ENCODE data around the gene DESI2. TPM values are rescaled to one million over a fixed set of nuclear protein-coding genes. Genes with fewer than 3 reads are reported as not detected.

Gene DESI2
- total RNA-seq, 4 donors from 2014 or later = 24.0 to 31.6 (median 30.2) TPM

DNA sequence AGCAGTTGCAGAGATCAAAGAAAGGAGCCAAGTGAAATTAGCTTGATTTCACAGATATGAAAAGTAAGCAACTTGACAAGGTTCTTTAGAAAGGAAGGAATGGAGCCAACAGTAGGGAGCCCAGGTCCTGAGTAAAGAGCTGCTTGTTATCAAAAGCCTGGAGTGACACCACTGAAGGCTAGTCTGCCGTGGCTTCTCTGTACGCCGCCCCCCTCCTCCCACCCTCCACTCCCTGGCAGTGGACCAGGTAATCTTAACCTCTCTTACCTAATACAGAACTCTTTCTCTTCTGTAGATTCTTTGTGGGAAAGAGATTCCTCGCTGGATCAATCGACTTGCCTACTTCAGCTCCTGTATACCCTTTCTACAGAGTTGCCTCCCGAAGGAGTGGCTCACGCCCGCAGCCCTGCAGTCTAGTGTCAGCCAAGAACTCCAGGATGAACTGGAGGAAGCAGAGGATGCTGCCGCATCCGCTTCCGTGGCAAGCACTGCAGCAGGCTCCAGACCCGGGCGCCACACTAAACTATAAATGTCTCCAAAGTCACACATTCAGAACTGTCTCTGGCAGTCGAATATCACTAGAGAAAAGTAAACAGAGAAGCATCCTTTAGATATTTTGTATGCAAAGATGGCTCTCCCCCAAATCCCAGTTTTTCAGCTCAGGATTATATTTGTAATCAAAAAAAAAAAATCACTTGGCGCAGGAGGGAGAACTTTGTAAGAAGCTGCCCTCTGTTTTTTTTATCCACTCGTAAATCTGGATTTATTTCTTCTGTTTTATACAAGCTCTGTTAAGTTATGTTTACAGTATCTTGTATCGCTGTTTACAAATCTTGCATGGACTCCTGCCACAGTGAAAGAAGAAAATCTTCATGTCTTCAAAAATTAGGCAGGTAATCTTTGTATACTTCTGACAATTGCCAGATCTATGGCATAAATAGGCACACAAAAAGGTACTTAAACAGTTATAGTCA is 52.6 kb downstream of the DESI2 start:
- Histone ChIP-seq H3K27me3 (no peaks in the 10 kb centered on the region), H3K9me3 (no peaks in the 10 kb centered on the region), H3K4me1 (no peaks in the 10 kb centered on the region), H3K4me3 (no peak overlapping the region), H3K36me3 (peaks cover 23% of the 10 kb centered on the region), H3K27ac (no peak overlapping the region)
- TF ChIP-seq POLR2AphosphoS5 (IDR thresholded peaks at IDR 0.05) (no peak), EP300 (IDR thresholded peaks at IDR 0.05) (no peak), POLR2A (IDR thresholded peaks at IDR 0.05) (no peak)
- TF ChIP-seq, protein P1, sequence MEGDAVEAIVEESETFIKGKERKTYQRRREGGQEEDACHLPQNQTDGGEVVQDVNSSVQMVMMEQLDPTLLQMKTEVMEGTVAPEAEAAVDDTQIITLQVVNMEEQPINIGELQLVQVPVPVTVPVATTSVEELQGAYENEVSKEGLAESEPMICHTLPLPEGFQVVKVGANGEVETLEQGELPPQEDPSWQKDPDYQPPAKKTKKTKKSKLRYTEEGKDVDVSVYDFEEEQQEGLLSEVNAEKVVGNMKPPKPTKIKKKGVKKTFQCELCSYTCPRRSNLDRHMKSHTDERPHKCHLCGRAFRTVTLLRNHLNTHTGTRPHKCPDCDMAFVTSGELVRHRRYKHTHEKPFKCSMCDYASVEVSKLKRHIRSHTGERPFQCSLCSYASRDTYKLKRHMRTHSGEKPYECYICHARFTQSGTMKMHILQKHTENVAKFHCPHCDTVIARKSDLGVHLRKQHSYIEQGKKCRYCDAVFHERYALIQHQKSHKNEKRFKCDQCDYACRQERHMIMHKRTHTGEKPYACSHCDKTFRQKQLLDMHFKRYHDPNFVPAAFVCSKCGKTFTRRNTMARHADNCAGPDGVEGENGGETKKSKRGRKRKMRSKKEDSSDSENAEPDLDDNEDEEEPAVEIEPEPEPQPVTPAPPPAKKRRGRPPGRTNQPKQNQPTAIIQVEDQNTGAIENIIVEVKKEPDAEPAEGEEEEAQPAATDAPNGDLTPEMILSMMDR (IDR thresholded peaks at IDR 0.05) = no peak
- DNase-seq (ENCODE audit: low spot score in 2 of 2) = no peak
- 81% methylated on average over 17 of the region's 17 CpGs for WGBS

DNA sequence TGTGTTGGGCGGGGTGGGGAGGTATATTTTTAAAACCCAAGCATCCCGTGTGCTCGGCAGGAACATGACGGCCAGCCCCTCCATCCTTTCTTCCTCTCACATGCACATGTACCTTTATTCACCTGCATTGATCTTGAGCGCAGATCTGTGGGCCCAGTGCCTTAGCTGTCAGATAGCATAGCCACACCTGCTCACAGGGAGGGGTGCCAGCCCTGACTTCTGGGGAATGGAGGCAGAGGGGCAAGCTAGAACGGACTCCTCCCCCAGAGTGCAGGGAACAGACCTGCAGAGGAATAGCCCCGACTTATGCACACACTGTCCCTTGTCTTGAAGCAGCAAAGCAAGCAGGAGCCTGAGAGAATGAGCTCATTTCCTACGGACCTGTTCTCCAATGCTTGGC is 56.1 kb downstream of the DESI2 start:
- TF ChIP-seq EP300 (IDR thresholded peaks at IDR 0.05) (no peak), POLR2AphosphoS5 (IDR thresholded peaks at IDR 0.05) (no peak), POLR2A (IDR thresholded peaks at IDR 0.05) (no peak)
- TF ChIP-seq, protein P1 (IDR thresholded peaks at IDR 0.05) = no peak
- H3K36me3 ChIP-seq = peaks cover 19% of the 10 kb centered on the region
- H3K27me3 ChIP-seq = no peaks in the 10 kb centered on the region
- no peak overlapping the region for H3K4me3 ChIP-seq
- WGBS = 64% methylated on average over 8 of the region's 8 CpGs
- no peaks in the 10 kb centered on the region for H3K4me1 ChIP-seq
- no peak overlapping the region for H3K27ac ChIP-seq
- H3K9me3 ChIP-seq = no peaks in the 10 kb centered on the region
- no peak for DNase-seq (ENCODE audit: low spot score in 2 of 2)

DNA sequence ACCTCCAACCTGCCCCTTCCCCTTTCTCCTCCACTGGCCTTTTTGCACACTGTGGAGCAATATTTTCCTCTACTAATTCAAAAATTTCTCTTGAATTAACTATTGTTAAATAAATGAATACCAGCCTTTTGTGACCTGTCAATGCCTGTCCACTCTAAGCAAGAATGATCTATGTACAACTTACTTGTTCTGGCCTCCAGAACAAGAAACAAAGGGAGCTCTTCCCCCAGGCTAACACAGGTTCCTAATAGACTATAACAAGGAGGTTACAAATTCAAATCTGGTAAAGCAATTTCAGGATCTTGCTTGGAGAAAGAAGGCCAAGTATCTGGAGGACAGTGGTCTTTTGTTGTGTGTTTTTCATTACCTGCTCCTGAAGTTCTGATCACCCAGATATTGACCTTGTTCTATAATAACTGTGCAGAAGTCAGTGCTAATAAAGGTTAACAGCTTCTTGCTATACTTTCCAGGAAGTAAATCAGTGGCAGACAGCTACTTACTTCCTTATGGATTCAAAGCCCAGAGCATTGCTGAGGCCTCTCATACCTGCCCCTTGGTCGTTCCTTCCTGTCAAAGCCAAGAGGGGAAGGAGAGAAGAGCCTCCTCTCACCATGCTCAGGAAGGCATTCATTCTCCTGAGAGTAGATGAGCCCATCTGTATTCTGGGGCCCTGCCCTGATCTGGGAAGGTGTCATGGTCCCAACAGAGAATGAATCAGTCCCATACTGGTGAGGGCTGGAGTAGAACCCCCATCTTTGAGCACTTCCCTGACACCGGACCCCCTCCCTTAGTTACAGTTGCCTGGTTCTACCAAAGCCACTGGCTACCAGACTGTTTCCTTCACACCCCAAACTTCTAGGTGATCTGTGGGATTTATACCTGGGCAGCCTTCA is 56.8 kb downstream of the DESI2 start:
- H3K36me3 ChIP-seq = peaks cover 12% of the 10 kb centered on the region
- no peaks in the 10 kb centered on the region for H3K4me1 ChIP-seq
- H3K27ac ChIP-seq = no peak overlapping the region
- WGBS = 100% methylated on average over 1 of the region's 2 CpGs
- H3K27me3 ChIP-seq = no peaks in the 10 kb centered on the region
- no peak overlapping the region for H3K4me3 ChIP-seq
- TF ChIP-seq POLR2AphosphoS5 (IDR thresholded peaks at IDR 0.05) (no peak), POLR2A (IDR thresholded peaks at IDR 0.05) (no peak), EP300 (IDR thresholded peaks at IDR 0.05) (no peak)
- TF ChIP-seq, protein P1 (IDR thresholded peaks at IDR 0.05) = no peak
- DNase-seq (ENCODE audit: low spot score in 2 of 2) = no peak
- no peaks in the 10 kb centered on the region for H3K9me3 ChIP-seq

DNA sequence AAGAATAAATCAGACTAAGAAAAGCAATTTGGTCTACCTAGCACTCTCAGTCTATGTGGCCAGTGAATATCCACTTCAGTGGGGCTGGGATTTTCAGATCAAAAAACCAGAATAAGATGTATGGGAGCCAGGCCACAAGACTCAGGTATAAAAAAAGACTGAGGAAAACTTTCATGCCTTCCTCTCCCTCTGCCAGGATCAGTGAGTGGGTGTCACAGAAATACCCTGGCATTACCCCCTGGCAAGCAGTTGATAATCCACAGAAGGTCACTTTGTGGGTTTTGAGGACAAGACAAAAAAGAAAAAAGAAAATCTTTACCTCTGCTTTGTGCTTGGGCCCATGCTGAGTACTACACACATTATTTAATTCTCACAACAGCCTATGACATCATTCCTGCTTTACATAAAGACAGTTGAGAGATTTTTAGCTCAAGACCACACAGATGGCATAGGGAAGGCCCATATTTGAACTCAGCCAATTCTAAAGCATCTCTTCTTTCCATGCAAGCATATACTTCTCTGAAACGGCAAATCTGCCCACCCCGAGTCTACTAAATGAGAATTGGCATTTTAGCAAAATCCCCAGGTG is 57.6 kb downstream of the DESI2 start:
- H3K4me1 ChIP-seq = no peaks in the 10 kb centered on the region
- no peaks in the 10 kb centered on the region for H3K27me3 ChIP-seq
- no peak overlapping the region for H3K27ac ChIP-seq
- 51% methylated on average over 2 of the region's 2 CpGs for WGBS
- DNase-seq (ENCODE audit: low spot score in 2 of 2) = no peak
- no peaks in the 10 kb centered on the region for H3K9me3 ChIP-seq
- TF ChIP-seq EP300 (IDR thresholded peaks at IDR 0.05) (no peak), POLR2A (IDR thresholded peaks at IDR 0.05) (no peak), POLR2AphosphoS5 (IDR thresholded peaks at IDR 0.05) (no peak)
- TF ChIP-seq, protein P1 (IDR thresholded peaks at IDR 0.05) = no peak
- no peak overlapping the region for H3K4me3 ChIP-seq
- peaks cover 9% of the 10 kb centered on the region for H3K36me3 ChIP-seq

Measured in suprapubic skin (tissue), 4 donors.